Measurements from ENCODE around the gene SLC6A6.

SLC6A6 gene

GRCh38 chr3:14454639-14455310, 52.4 kb downstream of the SLC6A6 start:
- no peak for DNase-seq

GRCh38 chr3:14455571-14456317, 53.3 kb downstream of the SLC6A6 start:
- DNase-seq: no peak

DNA sequence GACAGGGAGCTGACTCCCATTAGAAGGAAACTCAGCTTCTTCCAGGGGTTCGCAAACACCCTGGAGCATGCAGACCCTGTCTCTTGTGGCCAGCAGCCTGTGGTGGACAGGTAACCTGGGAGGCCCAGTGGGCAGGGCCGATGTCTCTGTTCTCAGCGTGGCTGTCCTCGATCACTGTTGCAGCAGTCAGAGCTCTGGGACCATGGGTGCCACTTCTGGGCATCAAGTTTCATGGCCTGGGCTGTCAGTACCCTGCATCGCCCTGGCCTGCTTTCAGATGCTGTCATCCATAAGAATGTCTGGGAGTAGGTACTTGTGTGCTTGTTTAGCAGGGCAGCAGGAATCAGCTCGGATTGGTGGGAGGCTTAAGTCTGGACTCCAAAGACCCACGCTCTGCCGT, 54.4 kb downstream of the SLC6A6 start:
- DNase-seq: no peak

GRCh38 chr3:14457481-14457880, 55.1 kb downstream of the SLC6A6 start:
- DNase-seq: no peak

- DNase-seq: no peak
Observed at GRCh38 chr3:14457999-14458398, 55.6 kb downstream of the SLC6A6 start.

- no peak for DNase-seq
Observed at GRCh38 chr3:14458434-14459275, 56.2 kb downstream of the SLC6A6 start.

DNA sequence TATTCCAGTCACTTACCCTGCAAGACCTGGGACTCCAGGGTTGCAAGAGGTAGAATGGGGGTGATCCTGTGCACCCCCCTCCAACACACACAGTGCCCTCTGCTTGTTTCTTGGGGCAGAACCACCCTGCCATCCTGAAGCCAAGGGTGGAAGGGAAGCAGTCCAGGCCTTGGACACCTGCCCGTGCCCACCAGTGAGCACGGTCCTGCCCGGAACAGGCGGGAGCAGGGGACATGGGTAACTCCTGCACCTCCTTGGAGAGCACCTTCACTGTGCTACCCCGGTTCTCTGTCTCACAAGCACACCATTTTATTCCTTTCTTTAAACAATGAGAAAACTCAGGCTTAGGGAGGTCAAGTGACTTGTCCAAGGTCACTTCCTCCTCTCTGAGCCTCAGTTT, 57.0 kb downstream of the SLC6A6 start:
- DNase-seq: no peak

DNA sequence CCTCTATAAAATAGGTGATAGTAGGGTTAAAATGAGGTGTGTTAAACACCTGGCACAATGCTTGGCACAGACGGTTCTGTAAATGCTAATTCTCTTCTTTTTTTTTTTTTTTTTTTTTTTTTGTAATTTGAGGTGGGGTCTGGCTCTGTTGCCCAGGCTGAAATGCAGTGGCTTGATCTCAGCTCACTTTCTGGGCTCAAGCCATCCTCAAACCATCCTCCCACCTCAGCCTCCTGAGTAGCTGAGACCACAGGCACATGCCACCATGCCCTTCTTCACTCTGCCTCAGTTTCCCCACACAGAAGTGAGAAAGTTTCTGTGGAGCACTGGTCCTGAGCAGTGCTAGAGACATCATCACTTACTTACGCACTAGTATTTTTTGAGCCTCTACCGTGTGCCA, 57.4 kb downstream of the SLC6A6 start:
- DNase-seq: no peak

DNA sequence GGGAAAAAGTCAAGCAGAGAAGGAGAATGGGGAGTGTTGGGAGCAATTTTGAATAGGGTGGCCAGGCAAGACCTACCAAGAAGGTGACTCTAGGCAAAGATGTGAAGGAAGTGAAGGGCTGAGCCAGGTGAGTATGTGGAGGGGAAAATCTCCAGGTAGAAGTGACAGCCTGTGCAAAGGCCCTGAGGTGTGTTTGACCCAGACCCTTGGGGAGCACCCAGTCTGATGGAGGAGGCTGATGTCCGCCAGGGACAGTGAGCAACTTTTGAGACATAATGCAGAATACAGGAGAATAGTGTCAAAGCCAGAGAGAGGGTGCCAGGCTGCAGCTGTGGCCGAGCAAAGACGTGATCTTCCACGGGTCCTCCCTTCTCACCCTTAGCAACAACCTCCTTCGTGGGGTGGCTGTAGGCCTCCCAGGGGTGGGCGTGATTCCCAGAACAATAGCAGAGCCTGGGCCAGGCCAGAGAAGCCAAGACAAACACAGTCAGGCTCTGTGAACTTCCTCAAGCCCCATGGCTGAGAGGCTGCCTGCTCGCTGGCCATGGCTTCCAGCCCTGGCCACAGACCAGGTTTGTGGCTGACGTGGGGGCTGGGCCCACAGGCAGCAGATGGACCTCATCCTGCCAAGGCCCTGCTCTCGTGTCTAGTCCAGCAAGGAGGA, 58.1 kb downstream of the SLC6A6 start:
- no peak for DNase-seq

DNA sequence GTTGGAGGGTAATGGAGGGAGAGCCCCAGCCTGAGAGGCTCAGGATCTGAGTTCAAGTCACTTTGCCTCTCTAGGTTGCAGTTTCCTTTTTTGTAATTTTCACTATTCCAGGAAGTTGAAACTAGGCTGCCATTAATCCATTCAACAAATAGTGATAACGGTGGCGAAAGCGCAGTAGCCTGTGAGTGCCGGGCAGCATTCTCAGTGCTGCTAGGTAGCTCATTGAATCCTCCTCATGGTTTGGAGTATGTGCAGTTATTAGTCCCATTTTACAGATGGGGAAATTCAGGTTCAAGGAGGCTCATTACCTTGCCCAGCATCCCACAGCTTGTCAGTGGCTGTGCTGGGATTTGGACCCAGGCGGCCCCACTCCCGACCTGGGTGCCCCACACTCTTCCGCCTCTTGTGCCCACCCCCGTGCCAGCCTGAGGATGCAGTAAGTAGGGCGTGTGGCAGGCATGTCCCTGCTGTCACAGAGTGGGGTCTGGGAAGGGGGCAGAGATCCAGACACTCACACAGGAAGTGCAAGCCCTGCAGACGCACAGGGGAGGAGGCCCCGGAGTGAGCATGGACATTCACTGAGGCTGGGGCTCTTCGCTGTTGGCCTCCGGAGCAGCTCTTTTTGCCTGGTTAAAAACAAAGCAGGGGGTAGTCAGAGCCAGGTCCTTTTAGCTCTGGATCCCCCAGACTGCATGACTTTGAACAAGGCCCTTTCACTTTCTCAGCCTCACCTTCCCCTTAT, 58.8 kb downstream of the SLC6A6 start:
- no peak for DNase-seq

DNA sequence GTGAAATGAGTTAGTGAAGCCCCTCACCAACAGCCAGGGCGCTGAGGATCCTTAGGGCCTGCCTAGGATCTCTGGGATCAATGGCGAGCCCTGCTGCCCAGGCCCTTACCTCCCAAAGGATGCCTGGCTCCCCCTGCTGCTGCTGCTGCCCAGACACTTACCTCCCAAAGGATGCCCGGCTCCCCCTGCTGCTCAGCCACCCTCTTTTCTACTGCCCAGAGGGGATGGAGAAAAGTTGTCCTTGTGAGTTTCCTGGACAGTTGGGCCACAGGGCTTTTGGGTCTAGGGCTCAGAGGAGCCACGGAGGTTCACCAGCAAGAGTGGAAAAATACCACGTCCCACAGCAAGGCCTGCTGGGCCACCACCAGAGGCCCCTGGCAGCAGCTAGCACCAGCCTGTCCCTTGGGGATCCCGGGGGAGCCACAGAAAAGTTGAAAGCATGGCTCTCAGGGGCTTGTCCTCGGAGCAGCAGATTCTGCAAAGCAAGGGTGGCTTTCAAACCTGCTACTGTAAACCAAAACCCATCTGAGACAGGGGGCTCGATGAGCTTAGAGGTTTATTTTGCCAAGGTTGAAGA, 59.4 kb downstream of the SLC6A6 start:
- peak in 1 of 2 donors; percentile 39 for DNase-seq

DNA sequence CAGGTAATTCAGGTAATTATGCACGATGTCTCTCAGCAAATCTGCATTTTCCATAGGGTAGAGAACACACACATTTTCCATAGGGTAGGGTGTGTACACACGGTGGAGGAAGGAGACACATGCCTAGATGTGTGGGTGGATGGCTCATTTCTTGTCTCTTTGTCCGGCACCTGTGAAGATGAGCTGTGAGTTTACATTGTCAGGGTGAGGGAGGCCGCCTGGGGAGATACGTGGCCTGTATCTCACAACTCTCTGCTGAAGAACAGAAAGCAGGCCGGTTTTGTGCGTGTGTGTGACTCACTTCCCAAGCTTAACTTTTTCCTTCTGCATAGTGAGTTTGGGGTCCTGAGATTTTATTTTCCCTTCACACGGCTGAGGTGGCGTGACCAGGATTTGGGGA, 60.3 kb downstream of the SLC6A6 start:
- DNase-seq: no peak

DNA sequence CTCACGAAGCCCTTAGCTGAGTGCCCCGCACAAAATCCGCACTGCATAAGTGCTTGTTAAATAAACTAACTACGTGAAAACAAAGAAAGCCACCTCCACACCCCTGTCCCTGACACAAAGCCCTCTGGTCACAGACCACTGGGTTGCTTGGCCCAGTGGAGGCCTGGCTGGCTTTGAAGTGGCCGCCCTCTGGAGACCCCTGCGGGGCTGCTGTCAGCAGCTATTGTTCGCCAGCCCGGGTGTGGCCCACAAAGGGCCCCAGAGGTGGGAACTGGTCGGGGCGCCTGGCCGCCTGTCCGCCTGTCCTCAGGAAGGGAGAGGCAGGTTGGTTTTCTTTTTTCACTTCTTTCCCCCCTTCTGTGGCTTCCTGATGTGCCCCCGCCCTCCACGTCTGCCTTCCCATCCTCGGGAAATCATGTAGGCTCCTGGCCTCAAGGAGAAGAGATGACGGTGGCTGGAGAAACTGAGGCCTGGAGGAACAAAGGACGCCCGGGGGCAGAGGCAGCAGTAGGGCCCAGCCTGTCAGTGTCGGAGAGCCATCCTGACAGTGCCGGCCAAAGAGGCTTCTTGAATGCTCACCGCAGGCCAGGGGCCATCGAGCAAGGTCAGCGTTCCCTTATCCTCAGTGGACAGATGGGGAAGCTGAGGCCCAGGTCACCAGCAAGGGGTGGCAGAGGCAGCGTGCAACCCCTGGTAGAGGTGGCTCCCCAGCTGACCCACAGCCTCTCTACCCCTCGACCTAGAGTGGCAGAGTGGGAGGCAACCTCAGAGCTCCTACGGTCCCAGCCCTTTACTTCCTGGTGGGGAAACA, 61.1 kb downstream of the SLC6A6 start:
- no peak for DNase-seq

DNA sequence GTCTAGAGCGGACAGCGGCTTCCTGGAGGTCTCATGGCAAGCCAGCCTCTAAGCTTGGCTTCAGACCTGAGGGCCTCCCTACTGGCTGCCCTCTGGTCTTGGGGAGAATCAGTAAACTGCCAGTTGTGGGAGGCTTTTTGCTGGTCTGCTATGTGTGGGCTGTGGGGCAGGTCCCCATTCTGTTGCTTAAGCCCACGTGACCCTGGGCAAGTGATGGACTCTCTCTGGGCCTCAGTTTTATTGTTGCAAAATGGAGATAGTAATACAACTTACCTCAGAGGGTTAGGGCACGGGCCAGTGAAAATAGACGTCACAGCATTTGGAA, 61.7 kb downstream of the SLC6A6 start:
- peak; percentile 17 to 72 for DNase-seq

DNA sequence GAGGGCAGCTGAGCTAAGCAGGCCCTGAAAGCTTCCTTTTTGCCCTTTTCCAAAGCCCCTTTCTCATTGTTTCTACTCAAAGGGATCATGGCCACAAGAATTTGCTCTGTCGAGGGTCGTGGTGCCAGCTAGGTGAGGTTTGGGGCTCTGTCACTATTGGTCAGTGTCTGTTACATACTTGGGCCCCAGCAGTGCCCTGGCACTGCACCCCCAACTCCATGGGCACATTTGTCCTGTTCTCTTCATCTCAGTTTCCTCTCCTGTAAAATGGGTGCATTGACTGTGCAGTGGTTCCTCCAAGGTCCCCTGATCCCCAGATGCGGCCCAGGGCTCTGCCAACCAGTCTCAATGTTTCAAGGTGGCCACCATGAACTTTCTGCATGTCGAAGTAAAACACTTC, 62.1 kb downstream of the SLC6A6 start:
- DNase-seq: no peak

- DNase-seq: no peak
Observed at GRCh38 chr3:14465425-14465824, 63.0 kb downstream of the SLC6A6 start.

DNA sequence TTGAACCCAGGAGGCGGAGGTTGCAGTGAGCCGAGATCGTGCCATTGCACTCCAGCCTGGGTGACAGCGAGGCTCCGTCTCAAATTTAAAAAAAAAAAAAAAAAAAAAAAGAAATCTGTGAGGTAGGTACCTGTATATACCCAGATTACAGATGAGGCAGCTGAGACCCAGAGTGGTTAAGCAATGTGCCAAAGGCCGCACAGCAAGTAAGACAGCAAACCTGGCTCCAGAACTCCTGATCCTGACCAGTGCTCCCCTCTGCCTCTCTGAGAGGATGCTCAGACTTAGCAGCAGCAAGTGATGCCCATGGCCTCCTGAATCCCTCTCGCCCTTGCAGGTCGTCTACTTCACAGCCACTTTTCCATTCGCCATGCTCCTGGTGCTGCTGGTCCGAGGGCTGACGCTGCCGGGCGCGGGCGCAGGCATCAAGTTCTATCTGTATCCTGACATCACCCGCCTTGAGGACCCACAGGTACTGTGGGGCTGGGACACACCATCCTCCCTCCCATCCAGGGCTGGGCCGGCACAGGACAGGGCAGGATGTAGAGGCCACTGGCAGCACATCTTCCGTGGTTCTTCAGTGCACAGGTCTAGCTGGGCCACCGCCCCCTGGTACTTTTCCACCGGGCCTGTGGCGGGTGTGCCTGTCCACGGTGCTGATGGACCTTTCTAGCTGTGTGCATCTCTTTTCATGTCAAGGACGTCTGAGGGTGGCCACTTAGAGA, 63.9 kb downstream of the SLC6A6 start:
- DNase-seq: no peak

DNA sequence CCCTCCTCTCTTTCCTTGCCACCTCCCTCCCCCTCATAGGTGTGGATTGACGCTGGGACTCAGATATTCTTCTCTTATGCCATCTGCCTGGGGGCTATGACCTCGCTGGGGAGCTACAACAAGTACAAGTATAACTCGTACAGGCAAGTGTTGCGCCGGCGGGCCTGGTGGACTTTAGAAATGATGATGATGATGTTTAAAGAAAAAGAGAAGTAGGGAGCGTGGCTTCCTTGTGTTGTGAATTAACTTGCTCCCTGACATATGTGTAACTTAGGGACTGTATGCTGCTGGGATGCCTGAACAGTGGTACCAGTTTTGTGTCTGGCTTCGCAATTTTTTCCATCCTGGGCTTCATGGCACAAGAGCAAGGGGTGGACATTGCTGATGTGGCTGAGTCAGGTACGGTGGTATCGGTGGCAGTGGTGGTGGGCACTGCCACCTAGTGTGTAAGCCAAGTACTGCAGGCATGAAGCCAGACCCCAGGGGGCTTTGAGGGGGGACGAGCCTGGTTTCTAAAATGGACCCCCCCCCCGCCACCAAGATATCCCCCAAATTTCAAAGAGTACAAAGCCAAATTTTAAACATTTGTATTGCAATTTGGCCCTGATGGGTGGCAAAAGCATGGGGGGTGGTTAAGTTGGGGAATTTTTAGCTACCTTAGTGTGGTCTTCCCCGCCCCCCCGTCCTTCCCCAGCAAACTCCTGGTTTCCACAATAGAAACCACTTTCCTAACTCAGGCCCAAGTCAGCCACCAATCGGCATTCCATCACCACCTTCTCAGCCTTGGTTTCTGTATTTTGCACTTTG, 65.6 kb downstream of the SLC6A6 start:
- peak in 1 of 2 donors; percentile 16 for DNase-seq

GRCh38 chr3:14468621-14468981, 66.2 kb downstream of the SLC6A6 start:
- no peak for DNase-seq

- DNase-seq: no peak
Observed at GRCh38 chr3:14470461-14470860, 68.1 kb downstream of the SLC6A6 start.

Data from inflammatory macrophage treated with lipopolysaccharide for 1 hour (primary cell).